HG02840 (cell line): ENCODE results near the gene CCDC183.
"Not testable (repeated sequence)": the region's sequence is repeated elsewhere in the genome, so short reads cannot be mapped to it uniquely, and the experiment has no call there.

Source experiments
- ATAC-seq: cut with Tn5 transposase; IDR thresholded peaks from one replicate; pipeline ENCODE4 v1.9.1; 2021; ENCODE audit warnings: mild to moderate bottlenecking, moderate library complexity, moderate number of reproducible peaks; ENCODE audit not compliant: unreplicated experiment, low FRiP score

Gene CCDC183

GRCh38 chr9:136760424-136760823, 35.7 kb upstream of the CCDC183 start:
- ATAC-seq, result no peak

GRCh38 chr9:136760834-136761544, 35.1 kb upstream of the CCDC183 start:
- not testable (repeated sequence) for ATAC-seq

- no peak for ATAC-seq
Observed at GRCh38 chr9:136761545-136761981, 34.6 kb upstream of the CCDC183 start.

DNA sequence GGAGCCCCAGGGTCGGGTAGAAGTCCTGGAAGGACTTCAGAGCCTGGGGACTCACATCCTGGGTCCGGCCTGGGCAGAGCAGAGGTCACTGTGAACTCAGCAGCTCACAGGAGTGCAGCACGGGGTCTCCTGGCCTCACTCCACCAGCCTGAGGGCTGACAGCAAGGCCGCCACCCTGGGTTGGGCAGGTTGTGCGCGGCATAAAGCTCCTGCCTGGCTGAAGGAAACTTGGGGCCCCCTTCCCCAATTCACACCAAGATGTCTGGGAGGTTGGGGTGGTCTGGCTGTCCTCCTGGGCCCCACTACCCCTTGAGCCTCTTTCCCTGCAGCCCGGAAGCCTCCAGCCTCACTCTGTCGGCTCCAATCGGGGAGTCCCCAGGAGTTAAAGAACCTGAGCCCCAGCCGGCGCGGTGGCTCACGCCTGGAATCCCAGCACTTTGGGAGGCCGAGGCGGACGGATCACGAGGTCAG, 33.9 kb upstream of the CCDC183 start:
- no peak for ATAC-seq

DNA sequence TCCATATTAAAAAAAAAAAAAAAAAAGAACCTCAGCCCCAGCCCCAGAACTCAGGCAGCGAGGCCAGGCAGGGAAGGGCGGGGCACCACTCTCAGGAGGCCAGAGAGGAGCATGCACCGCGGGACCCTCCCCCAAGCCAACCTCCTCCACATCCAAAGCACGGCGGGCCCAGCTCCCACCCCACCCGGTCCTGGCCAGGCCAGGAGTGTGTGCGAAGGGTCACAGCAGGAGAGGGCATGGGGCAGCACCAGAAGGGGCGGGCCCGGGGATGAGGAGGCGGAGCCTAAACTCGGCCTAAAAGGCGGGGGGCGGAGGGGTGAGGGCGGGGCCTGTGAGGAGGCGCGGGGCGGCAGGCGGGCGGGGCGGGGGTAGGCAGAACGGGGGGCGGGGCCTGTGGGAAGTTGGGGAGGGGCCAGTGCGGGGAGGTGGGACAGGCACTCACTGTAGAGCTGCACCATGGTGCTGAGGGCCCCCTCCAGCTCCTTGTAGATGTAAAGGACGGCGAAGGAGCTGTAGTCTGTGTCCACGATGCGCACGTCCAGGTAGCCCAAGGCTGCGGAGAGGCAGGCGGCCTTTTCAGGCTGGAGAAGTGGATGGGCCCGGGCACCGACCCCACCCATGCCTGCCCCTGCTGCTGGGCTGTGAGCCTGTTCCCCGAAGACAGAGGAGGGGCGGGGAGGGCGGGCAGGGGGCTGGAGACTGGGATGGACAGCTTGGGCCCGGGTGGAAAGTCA, 33.1 kb upstream of the CCDC183 start:
- ATAC-seq, result no peak

DNA sequence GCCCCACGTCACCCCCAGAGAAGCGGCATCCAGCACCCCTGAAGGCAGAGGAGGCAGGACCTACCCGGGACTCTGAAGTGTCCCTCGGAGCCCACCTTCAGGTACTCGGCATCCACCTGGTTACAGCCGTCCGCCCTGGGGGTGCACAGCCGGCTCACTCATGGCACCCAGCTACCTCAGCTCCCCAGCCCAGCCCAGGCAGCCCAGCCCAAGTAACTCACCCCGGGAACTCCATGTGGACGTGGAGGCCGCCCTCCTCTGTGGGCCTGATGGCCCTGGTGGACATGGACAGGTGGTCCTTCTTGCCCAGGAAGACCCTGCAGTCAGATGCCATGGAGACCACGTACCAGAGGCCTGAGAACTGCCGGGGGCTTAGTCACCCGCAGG, 32.5 kb upstream of the CCDC183 start:
- no peak for ATAC-seq

- ATAC-seq, result no peak
Observed at GRCh38 chr9:136764301-136764891, 31.7 kb upstream of the CCDC183 start, which contains the start of gene LCN15. LCN15 (minus strand) TSS chr9:136764518; CDS start chr9:136764488, 30 bp downstream.

DNA sequence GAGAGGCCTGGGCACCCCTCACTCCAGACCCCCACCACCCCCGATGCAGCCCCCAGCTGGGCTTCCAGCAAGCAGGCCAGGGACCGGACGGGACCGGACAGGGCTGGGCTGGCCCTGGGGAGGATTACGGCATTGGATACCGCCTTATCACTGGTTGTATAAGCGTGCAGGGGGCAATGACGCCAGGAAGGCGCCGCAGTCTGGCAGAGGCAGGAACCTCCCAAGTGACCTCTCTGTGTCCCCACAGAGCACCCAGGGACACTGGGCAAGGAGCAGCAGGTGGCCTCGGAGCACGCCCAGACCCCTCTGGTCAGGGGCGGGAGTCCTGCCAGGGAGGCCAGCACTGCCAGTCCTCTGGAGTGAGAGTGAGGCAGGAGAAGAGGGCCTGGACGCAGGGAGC, 31.1 kb upstream of the CCDC183 start:
- no peak for ATAC-seq

GRCh38 chr9:136765745-136766409, 30.3 kb upstream of the CCDC183 start:
- not testable (repeated sequence) for ATAC-seq

DNA sequence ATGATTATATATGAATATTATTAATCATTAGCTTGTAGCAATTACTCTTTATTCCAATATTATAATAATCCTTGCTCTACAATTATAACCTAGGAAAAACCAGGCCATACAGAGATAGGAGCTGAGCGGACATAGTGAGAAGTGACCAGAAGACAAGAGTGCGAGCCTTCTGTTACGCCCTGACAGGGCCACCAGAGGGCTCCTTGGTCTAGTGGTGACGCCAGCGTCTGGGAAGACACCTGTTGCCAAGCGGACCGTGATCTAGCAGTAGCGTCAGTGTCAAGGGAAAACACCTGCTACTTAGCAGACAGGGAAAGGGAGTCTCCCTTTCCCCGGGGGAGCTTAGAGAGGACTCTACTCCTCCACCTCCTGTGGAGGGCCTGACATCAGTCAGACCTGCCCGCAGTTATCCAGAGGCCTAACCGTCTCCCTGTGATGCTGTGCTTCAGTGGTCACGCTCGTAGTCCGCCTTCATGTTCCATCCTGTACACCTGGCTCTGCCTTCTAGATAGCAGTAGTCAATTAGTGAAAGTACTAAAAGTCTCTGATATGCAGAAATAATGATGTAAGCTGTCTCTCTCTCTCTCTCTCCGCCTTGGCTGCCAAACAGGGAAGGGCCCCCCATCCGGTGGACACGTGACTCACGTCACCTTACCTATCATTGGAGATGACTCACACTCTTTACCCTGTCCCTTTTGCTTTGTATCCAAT, 29.6 kb upstream of the CCDC183 start:
- not testable (repeated sequence) for ATAC-seq

GRCh38 chr9:136769710-136770191, 26.4 kb upstream of the CCDC183 start:
- ATAC-seq, result no peak

DNA sequence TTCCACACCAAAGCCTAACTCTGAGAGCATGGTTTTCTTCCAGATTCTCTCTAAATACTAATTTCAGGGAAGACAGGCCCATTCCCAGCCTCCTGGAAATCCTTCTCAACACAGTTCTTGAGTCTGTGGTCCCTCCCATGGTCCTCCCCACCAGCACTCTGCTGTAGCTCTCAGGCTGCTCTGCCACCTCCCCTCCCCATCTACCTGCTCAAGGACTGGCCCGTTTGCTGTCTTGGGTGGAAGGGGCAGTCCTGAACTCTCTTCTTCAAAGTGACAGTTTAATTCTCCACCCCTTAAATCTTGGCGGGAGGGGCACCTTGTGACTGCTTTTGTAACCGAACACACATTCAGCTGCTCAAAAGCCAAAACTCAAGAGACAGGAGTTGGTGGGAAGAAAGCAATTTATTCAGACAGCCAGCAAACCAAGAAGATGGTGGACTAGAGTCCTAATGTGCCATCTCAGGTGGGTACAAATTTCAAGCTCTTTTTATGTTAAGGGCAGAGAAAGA, 24.2 kb upstream of the CCDC183 start:
- ATAC-seq, result no peak

GRCh38 chr9:136773386-136774044, 22.6 kb upstream of the CCDC183 start:
- no peak for ATAC-seq

DNA sequence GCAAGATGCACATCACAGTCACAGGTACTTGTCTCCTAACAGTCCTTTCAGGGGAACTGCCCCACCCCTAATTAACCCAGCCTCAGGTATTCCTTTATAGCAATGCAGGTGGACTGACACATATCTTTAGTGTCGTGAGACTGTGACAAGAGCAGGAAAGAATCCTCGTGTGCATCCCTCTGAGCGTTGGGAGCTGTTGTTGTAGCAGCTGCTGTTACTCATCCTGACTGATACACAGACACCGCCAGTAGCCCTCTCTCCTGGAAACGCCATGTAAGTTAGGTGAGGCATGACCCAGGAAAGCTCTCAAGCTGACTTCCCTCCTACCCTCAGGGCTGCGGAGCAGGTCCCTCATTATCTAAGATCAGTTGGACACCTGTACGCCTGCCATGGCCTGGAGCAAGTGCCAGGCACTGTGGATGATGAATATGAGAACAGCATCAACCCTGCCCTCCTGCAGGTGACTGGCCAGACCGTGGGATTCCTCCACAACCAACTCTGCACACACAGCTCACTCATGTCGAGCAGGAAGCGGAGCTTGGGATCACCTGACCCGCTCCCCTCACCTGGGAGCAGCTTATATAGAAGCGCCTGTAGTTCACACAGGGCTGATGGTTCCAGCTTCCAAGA, 21.6 kb upstream of the CCDC183 start:
- ATAC-seq, result no peak

DNA sequence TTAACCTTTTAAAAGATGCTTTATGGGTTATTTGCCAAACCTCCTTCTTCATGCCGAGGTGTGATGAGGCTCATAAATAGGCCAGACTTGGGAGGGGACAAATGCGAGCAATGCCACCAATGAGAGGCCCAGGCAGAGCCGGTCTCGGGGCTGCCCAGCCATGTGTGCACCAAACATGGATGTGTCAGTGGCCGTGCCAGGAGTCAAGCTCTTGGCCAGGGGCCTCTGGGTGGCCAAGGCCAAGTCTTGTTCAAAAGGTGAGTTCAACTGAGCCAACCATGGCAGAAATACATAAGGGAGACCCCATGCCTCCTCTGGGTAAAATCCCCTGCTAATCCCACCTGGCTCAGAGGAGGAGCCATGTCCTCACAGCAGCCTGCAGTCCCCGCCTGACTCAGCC, 20.9 kb upstream of the CCDC183 start:
- ATAC-seq, result no peak

DNA sequence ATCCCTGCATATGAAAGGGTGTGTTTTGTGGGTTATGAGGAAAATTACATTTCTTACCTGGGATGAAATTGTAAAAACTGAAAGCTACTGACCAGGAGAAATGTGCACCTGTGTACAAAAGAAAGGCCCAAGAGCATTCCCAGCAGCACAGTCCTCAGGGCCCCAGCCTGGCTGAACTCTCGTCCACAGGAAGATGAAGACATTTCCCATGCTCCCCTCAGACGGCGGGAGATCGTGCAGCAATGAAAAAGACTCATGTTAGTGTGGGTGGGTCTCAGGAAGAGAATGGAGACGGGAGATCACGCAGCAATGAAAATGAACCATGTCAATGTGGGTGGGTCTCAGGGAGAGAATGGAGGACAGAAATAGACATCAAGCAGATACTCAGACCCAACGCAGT, 19.2 kb upstream of the CCDC183 start:
- ATAC-seq, result no peak

DNA sequence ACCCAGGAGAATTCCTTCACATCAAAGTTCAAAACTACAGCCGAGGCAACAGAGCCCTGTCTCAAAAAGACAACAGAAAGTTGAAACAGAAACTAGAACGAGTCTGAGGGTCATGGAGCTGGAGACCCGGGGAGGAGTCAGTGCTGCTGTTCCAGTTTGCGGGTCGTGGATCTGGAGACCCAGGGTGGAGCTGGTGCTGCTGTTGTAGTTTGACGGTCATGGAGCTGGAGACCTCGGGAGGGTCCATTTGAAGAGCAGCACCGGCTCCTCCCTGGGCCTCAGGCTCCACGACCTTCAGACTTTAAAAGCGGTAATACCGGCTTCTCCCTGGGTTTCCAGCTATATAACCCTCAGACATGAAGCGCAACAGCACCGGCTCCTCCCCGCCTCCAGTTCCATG, 18.8 kb upstream of the CCDC183 start:
- no peak for ATAC-seq

DNA sequence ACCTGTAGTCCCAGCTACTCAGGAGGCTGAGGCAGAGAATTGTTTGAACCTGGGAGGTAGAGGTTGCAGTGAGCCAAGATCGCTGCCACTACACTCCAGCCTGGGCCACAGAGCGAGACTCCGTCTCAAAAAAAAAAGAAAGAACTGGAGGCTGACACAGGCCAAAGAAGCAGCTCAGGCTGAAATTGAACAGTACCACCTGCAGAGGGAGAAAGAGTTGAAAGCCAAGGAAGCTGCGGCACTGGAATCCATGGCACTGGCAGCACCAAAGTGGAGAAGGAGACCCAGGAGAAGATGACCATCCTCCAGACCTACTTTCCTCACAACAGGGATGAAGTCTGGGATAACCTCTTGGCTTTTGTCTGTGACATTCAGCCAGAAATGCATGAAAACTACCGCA, 16.3 kb upstream of the CCDC183 start:
- ATAC-seq, result no peak

DNA sequence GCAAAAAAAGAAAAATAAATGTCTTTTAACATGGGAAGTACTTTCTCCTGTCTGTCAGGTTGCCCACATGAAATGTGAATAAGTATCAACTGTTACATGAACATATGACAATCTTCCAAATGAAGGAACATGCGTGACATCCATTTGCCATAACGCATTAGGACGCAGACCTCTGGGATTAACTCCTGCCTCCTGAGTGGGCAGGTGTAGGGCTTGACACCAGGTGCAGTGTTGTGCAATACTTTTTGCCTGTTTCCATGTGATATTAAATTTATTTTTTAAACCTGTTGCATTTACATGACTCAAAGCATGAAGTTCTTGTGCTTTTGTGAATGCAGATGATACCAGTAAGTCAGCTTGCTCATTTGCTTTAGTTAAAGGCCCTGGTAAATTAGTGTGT, 13.7 kb upstream of the CCDC183 start:
- no peak for ATAC-seq
